SK-N-MC (cell line): ENCODE measurements around the gene CALY.
A peak's percentile ranks its signal among the peaks of the same experiment; 100 is the strongest.

Experiments
- DNase-seq: peaks from one replicate; pipeline ENCODE4 v3.0.0-alpha.2; 2011; ENCODE audit warnings: low read depth, low spot score
- H3K27ac ChIP-seq: fragments of 200-600 bp; sonication (generic); 2 replicates; pipeline ENCODE4 v1.5.1; 2016; ENCODE audit warnings: mixed run types
- H3K36me3 ChIP-seq: fragments of 200-600 bp; sonication (generic); 2 replicates; pipeline ENCODE4 v1.6.1; 2017; ENCODE audit warnings: antibody characterized with exemption, low read length, mixed read lengths; ENCODE audit not compliant: insufficient read depth
- H3K4me3 ChIP-seq: fragments of 200-600 bp; sonication (generic); 2 replicates; pipeline ENCODE4 v1.5.1; 2016
- H3K9ac ChIP-seq: fragments of 200-600 bp; sonication (generic); 2 replicates; pipeline ENCODE4 v1.8.0; 2017; ENCODE audit warnings: mixed run types, mixed read lengths; ENCODE audit not compliant: insufficient read length
- H3K9me3 ChIP-seq: fragments of 200-600 bp; sonication (generic); 2 replicates; pipeline ENCODE4 v1.6.1; 2017; ENCODE audit warnings: low read depth, mild to moderate bottlenecking, antibody characterized with exemption, low read length, moderate library complexity, mixed read lengths
- EZH2 ChIP-seq: fragments of 200-600 bp; sonication (generic); IDR thresholded peaks from one replicate; pipeline ENCODE4 v1.6.1; 2017; ENCODE audit warnings: antibody characterized with exemption
- FOXP2 ChIP-seq: optimal IDR thresholded peaks from 2 replicates; pipeline ENCODE3; 2011; ENCODE audit warnings: mild to moderate bottlenecking, moderate library complexity; ENCODE audit not compliant: insufficient read depth; ENCODE audit errors: extremely low read length, control extremely low read depth
- POLR2AphosphoS5 ChIP-seq: IDR thresholded peaks from 2 replicates; pipeline ENCODE4 v1.6.1; 2012; ENCODE audit warnings: mild to moderate bottlenecking, low read depth, low read length, borderline replicate concordance

CALY gene, protein sequence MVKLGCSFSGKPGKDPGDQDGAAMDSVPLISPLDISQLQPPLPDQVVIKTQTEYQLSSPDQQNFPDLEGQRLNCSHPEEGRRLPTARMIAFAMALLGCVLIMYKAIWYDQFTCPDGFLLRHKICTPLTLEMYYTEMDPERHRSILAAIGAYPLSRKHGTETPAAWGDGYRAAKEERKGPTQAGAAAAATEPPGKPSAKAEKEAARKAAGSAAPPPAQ

DNA sequence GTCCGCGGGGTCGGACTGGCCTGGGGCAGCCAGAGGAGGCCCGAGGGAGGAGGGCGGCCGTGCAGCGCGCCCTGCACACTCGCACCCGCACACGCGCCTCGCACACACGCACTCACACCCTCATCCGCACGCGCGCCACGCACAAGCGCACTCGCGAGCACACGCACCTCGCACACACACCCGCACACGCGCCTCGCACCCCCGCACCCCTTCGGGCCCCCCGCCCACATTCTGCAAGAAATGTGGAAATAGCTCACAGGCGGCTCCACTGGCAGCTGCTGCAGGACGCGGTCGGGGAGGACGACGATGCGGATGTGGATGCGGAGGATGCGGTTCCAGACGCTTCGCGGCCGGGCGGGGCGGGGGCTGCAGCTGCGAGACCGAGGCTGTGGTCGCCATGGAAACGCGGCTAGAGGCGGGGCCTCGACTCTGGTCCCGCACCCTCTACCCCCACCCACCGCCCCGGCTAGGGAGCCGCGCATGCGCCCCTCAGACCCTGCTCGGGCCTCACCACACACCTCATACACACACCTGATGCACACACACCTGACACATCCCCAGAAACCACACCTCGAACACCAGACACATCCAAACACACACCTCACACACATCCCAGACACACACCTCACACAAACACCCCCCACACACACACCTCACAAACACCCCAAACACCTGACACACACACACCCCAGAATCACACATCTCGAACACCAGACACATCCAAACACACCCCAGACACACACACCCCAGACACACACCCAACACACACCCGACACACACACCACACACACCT, at the start of gene CALY:
Gene CALY, minus strand, starts transcription at position 320 of the 793 bp plus-strand sequence. CDS start 7,907 bp downstream, outside the sequence.
- Histone ChIP-seq H3K4me3 (no peak within 1 kb of the TSS; the same call in 1 of the 2 replicates), H3K36me3 (no peaks in the 10 kb centered on the region), H3K9me3 (no peaks in the 10 kb centered on the region), H3K9ac (no peak within 1 kb of the TSS), H3K27ac (no peak within 1 kb of the TSS)
- DNase-seq: no peak
- TF ChIP-seq FOXP2 (no peak), EZH2 (no peak)

DNA sequence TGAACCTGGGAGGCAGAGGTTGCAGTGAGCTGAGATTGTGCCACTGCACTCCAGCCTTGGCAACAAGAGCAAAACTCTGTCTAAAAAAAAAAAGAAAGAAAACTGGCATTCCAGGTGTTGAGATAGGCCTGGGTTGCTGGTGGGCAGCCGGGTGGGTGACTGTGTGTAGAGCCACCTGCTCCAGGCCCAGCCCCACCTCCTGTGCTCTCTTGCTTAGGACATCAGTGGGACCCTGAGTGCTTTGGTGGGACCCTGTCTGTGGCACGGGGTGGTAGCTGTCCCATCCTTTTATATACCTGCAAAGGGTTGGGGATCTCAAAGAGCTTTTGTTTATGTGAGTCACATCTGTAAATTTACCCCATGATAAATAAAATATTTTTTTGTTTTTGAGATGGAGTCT, 48.5 kb upstream of the CALY start:
- H3K36me3 ChIP-seq: no peaks in the 10 kb centered on the region
- no peak overlapping the region for H3K9ac ChIP-seq
- no peak overlapping the region for H3K4me3 ChIP-seq
- no peak for DNase-seq
- H3K9me3 ChIP-seq: no peaks in the 10 kb centered on the region
- no peak overlapping the region for H3K27ac ChIP-seq
- TF ChIP-seq EZH2: no peak
- no peak for TF ChIP-seq POLR2AphosphoS5
- no peak for TF ChIP-seq FOXP2

DNA sequence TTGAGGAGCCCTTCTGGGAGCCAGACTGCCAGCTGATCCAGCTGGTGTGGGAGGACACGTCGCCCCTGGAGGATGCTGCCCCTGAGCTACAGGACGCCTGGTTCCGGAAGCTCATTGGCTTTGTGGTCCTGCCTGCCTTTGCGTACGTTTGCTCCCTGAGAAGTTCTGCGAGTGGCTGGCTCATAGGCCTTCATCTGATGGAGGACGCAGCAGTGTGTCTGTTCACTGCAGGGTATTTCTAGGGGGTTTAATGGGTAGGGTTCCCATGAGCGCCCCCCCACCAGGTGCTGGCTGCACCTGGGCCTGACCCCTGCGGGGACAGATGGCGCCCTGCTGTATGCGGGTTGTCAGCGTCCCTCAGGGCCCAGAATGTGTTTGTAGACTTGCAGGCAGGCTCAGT, 47.4 kb upstream of the CALY start:
- Histone ChIP-seq H3K36me3 (no peaks in the 10 kb centered on the region), H3K4me3 (no peak overlapping the region), H3K9ac (no peak overlapping the region), H3K9me3 (no peaks in the 10 kb centered on the region), H3K27ac (no peak overlapping the region)
- DNase-seq: no peak
- TF ChIP-seq POLR2AphosphoS5 (no peak), EZH2 (no peak), FOXP2 (no peak)

DNA sequence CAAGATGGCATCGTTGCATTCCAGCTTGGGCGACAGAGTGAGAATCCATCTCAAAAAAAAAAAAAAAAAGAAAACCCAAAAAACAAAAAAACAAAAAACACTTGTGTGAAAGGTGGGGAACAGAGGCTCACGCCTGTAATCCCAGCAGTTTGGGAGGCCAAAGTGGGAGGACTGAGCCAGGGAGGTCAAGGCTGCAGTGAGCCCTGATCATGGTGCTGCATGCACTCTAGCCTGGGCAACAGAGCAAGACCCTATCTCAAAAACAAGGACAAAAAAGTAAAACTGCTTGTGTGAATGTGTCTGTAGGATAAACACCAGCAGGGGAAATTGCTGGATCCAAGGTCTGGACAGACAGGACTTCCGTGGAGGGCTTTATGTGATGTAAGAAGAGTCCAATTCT, 46.9 kb upstream of the CALY start:
- Histone ChIP-seq H3K9me3 (no peaks in the 10 kb centered on the region), H3K27ac (no peak overlapping the region), H3K36me3 (no peaks in the 10 kb centered on the region), H3K4me3 (no peak overlapping the region), H3K9ac (no peak overlapping the region)
- no peak for DNase-seq
- TF ChIP-seq FOXP2 (no peak), EZH2 (no peak), POLR2AphosphoS5 (no peak)

DNA sequence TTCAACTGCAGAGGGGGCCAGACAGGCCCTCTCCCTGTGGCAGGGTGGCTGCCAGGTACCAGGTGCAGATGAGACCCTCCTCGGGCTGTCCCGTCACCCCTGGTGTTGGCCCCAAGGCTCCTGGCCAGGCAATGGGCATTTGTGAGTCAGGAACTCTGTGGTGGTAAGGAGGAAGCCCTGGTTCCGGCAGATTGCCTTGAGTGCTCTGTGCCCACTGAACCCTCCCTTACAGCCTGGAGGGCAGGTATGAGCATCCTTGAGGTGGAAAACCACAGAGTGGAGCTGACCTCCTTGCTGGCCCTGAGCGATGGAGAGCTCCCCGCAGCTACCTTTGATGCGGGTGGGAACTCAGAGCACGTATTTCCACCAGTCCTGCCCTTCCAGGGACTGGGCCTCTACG, 44.3 kb upstream of the CALY start:
- Histone ChIP-seq H3K9me3 (no peaks in the 10 kb centered on the region), H3K36me3 (no peaks in the 10 kb centered on the region), H3K9ac (no peak overlapping the region), H3K4me3 (no peak overlapping the region), H3K27ac (no peak overlapping the region)
- no peak for DNase-seq
- TF ChIP-seq EZH2 (no peak), POLR2AphosphoS5 (no peak)

DNA sequence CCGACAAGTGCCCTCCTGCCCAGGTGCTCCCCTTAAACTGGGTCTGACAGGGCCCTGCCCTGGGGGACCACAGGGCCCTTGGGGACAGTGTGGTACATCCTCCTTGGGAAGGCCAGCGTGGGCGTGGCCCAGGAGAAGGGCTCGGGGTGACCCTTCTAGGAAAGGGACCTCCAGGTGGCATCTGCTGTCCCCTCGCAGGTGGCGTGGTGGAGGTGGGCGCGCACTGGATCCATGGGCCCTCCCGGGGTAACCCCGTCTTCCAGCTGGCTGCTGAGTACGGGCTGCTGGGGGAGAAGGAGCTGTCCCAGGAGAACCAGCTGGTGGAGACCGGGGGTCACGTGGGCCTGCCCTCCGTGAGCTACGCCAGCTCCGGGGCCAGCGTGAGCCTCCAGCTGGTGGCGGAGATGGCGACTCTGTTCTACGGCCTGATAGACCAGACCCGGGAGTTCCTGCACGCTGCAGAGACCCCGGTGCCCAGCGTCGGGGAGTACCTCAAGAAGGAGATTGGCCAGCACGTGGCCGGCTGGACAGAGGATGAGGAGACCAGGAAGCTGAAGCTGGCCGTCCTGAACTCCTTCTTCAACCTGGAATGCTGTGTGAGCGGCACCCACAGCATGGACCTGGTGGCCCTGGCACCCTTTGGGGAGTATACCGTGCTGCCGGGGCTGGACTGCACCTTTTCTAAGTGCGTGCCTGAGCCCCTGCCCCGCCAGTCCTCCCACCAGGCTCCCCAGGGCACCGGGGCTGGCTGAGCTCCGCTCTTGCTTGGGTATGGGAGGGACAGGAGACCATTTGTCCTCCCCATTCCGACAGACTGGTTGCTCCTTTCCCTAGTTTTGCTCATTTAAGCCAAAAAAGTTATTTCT, 43.3 kb upstream of the CALY start:
- TF ChIP-seq EZH2 (no peak), POLR2AphosphoS5 (no peak), FOXP2 (no peak)
- no peaks in the 10 kb centered on the region for H3K9me3 ChIP-seq
- H3K27ac ChIP-seq: no peak overlapping the region
- H3K36me3 ChIP-seq: no peaks in the 10 kb centered on the region
- H3K9ac ChIP-seq: no peak overlapping the region
- no peak overlapping the region for H3K4me3 ChIP-seq
- no peak for DNase-seq

DNA sequence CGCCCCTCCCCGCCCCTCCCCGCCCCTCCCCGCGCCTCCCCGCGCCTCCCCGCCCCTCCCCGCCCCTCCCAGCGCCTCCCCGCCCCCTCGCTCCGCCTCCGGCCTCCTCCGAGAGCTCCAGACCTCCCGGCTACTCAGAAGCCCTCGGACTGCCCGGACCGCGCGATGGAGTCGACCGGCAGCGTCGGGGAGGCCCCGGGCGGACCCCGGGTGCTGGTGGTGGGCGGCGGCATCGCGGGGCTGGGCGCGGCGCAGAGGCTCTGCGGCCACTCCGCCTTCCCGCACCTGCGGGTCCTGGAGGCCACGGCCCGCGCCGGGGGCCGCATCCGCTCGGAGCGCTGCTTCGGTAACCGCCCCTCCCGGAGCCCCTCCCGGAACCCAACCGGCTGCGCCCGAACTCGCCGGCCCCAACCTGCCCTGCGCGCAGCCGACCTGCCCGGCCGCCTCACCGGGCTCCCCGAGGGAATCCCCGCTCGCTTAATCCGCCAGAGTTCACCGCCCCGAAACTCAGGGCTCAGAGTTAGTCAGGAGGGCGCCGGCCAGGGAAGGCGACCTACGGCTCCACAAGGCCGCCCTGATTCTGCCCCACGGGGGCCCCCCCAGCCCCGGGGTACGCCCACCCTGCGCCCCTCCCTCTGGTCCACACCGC, 42.6 kb upstream of the CALY start, which contains the start of gene PAOX:
Gene PAOX, plus strand, starts transcription at position 111 of the 649 bp plus-strand sequence. Its CDS starts 55 bp downstream, at position 166.
- TF ChIP-seq EZH2: no peak
- TF ChIP-seq POLR2AphosphoS5: no peak
- TF ChIP-seq FOXP2: no peak
- Histone ChIP-seq H3K9ac (no peak within 1 kb of the TSS), H3K36me3 (no peaks in the 10 kb centered on the region), H3K9me3 (no peaks in the 10 kb centered on the region), H3K4me3 (peak within 1 kb of the TSS; percentile 79), H3K27ac (no peak within 1 kb of the TSS)
- DNase-seq: no peak
